A549 (cell line): ENCODE results near the gene MRPS9.

Source experiments
- CTCF ChIP-seq: fragments of >200 bp; sonication (Bioruptor Twin); formaldehyde crosslinking; IDR thresholded peaks from 3 replicates; pipeline ENCODE4 v1.5.1; 2016
- EP300 ChIP-seq, 2 experiments: fragments of >200 bp; sonication (Bioruptor Twin); formaldehyde crosslinking; IDR thresholded peaks; 2 replicates in 1 of 2; 3 replicates in 1 of 2; pipeline ENCODE4 v1.6.1; 2016 to 2017

GRCh38 chr2:105007367-105007766, 30.5 kb upstream of the MRPS9 start:
- no peak for TF ChIP-seq EP300 (IDR thresholded peaks at IDR 0.05)
- no peak for TF ChIP-seq CTCF
